C4-2B (cell line): ENCODE measurements around the gene TSPAN13.
A peak's percentile ranks its signal among the peaks of the same experiment; 100 is the strongest.

ENCODE experiments used
- H3K27ac ChIP-seq: fragments of 450-650 bp; 2 replicates; pipeline ENCODE4 v1.5.1; 2017
- CTCF ChIP-seq: fragments of 450-650 bp; conservative IDR thresholded peaks from 2 replicates; pipeline ENCODE4 v1.5.1; 2017; ENCODE audit warnings: mild to moderate bottlenecking
- ZFX ChIP-seq: fragments of 450-650 bp; IDR thresholded peaks from 2 replicates; pipeline ENCODE4 v1.6.1; 2017

Gene TSPAN13

GRCh38 chr7:16801579-16801978, 48.0 kb downstream of the TSPAN13 start:
- TF ChIP-seq CTCF: no peak
- no peak overlapping the region for H3K27ac ChIP-seq

GRCh38 chr7:16803125-16803524, 49.6 kb downstream of the TSPAN13 start:
- TF ChIP-seq CTCF (no peak), ZFX (no peak)
- H3K27ac ChIP-seq: peak overlapping the region; percentile 63

GRCh38 chr7:16803881-16804673, 50.5 kb downstream of the TSPAN13 start:
- no peak for TF ChIP-seq ZFX
- no peak for TF ChIP-seq CTCF
- peak overlapping the region; percentile 79 for H3K27ac ChIP-seq

- peak within 1 kb of the TSS; percentile 79 for H3K27ac ChIP-seq
- TF ChIP-seq CTCF: no peak
- 0 out of 2 replicates have a peak, but pooled peaks have one; percentile 18 for TF ChIP-seq ZFX
Observed at GRCh38 chr7:16804674-16805439, 51.3 kb downstream of the TSPAN13 start, which contains the start of gene AGR2. AGR2 (minus strand) TSS chr7:16804999; CDS start chr7:16801796, 3,203 bp downstream.

- H3K27ac ChIP-seq: no peak overlapping the region
- TF ChIP-seq CTCF (no peak), ZFX (no peak)
Observed at GRCh38 chr7:16805441-16805840, 51.9 kb downstream of the TSPAN13 start.

- no peak overlapping the region for H3K27ac ChIP-seq
- TF ChIP-seq CTCF (no peak), ZFX (no peak)
Observed at GRCh38 chr7:16810112-16810511, 56.6 kb downstream of the TSPAN13 start.

GRCh38 chr7:16810573-16810972, 57.0 kb downstream of the TSPAN13 start:
- TF ChIP-seq CTCF (no peak), ZFX (no peak)

More at GRCh38 chr7:16810573-16810972, 57.0 kb downstream of the TSPAN13 start:
- H3K27ac ChIP-seq: no peak overlapping the region
